Large intestine (tissue), 3 donors: Measurements from ENCODE around the gene MRPL49. TPM values are rescaled to one million over a fixed set of nuclear protein-coding genes. Genes with fewer than 3 reads are reported as not detected.

Experiments used
- DNase-seq, 2 donors: peaks; one replicate each; pipeline versions ENCODE4 v3.0.0 to v3.0.0-alpha.2; 2013
- H3K27ac ChIP-seq: one replicate; pipeline ENCODE4 v1.5.1; 2013; ENCODE audit warnings: low read length
- H3K27me3 ChIP-seq: 2 replicates; pipeline ENCODE4 v1.6.1; 2013; ENCODE audit warnings: low read length; ENCODE audit not compliant: control insufficient read depth, insufficient read depth
- H3K36me3 ChIP-seq: 2 replicates; pipeline ENCODE4 v1.6.1; 2013; ENCODE audit warnings: low read length; ENCODE audit not compliant: control insufficient read depth, insufficient read depth
- H3K4me1 ChIP-seq: one replicate; pipeline ENCODE4 v1.6.1; 2013; ENCODE audit warnings: low read length; ENCODE audit not compliant: control insufficient read depth, insufficient read depth
- H3K4me3 ChIP-seq: one replicate; pipeline ENCODE4 v1.5.1; 2013; ENCODE audit warnings: low read length
- H3K9me3 ChIP-seq: one replicate; pipeline ENCODE4 v1.6.1; 2013; ENCODE audit warnings: mild to moderate bottlenecking, low read depth, low read length, moderate library complexity; ENCODE audit not compliant: control insufficient read depth
- WGBS: methylation state at CpG from one replicate; pipeline ENCODE4 v1.1.5; 2013; ENCODE audit warnings: low lambda C conversion rate; ENCODE audit not compliant: insufficient coverage; 5-methylcytosine and 5-hydroxymethylcytosine counted together
- polyA plus RNA-seq: library from polyadenylated mRNA; unstranded; fragments of 120-200 nt; gene quantifications from one replicate; pipeline ENCODE4 v1.2.1, GENCODE V29; 2013

The MRPL49 gene
- polyA plus RNA-seq, 1 donor, result 35.1 TPM

DNA sequence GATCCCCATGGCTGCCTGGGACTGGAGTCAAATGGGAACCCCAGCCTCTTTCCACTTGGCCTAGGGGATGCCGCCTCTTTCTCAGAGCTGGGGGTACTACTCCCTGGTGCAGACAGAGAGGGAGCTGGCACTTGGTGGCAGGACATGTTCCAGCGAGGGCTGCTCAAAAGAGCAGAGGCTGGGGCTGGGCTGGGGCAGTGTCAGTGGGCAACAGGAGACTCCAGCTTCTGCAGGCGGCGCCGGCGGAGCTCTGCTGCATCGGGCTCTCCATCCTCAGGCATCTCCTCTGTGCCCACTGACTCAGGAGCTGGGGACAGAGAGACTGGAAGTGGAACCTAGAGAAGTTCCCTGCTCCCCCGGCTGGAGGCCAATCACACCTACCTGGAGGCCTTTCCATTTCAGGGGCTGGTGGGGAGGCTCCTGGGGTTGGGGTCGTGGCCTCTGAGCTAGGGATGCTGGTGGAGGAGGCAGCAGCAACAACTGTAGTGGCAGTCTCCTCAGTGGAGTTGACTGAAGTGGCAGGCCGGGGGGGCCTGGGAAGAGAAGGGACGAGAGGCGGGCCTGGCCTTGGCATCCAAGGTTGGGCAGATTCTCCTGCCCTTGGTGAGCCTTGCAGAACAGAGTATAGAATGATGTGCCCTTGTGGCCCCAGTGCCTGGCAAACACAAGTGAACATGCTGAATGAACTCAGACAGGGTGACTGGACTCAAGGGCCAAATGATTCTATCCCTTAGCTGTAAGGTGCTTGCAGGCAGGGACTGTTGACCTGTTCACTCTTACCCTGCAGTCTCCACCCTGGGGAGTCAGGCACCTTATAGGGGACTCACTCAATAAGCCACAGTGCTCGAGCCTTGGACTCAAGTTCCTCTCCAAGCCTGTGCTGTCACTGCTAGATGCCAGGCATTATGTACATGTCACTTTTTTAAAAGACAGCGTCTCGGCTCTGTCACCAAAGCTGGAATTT is 6.3 kb downstream of the MRPL49 start:
- Histone ChIP-seq H3K27me3 (no peaks in the 10 kb centered on the region), H3K4me3 (no peak overlapping the region), H3K9me3 (no peaks in the 10 kb centered on the region), H3K36me3 (peaks cover 88% of the 10 kb centered on the region), H3K4me1 (peaks cover 14% of the 10 kb centered on the region), H3K27ac (no peak overlapping the region)
- no peak for DNase-seq
- WGBS, result no CpG with 5 or more reads among the region's 15 CpGs

GRCh38 chr11:65129649-65130441 is 7.7 kb downstream of the MRPL49 start:
- DNase-seq, result no peak
- Histone ChIP-seq H3K36me3 (peaks cover 81% of the 10 kb centered on the region), H3K27ac (no peak overlapping the region), H3K4me3 (no peak overlapping the region), H3K27me3 (no peaks in the 10 kb centered on the region), H3K4me1 (peaks cover 14% of the 10 kb centered on the region), H3K9me3 (no peaks in the 10 kb centered on the region)
- no CpG with 5 or more reads among the region's 13 CpGs for WGBS

DNA sequence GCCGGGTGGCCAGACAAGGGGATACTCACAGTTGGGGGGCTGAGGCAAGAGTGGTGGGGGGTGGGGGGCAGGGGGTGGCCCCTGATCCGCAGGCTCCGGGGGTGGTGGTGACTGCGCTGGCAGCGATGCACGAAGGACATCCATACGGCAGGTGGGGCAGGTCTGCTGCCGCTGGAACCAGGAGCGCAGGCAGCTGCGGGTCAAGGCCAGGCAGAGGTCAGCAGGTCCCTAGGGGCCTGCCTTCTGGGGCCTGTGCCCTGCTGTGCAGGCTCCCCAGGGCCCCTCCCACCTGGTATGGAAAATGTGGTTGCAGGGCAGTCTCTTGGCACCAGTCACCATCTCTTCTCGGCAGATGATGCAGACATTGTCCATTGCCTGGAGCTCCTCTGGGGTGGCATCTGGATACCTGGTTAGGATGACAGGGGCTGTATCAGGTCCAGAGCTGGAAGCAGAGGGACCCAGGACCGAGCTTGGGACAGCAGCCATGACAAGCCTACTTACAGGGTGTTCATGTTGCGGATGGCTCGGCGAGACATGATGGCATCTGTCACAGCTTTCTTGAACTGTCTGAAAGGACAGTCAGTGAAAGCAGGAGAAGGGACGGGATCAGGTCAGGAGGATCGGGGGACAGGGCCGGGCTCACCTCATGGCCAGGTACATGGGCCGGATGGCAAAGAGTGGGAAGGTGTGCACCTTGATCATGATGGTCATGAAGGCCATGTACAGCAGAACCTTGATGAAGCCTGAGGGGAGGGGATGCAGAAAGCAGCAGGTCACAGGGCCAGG is 8.7 kb downstream of the MRPL49 start:
- peaks cover 71% of the 10 kb centered on the region for H3K36me3 ChIP-seq
- peaks cover 17% of the 10 kb centered on the region for H3K4me1 ChIP-seq
- no peak for DNase-seq
- no peaks in the 10 kb centered on the region for H3K27me3 ChIP-seq
- no peaks in the 10 kb centered on the region for H3K9me3 ChIP-seq
- H3K27ac ChIP-seq, result no peak overlapping the region
- H3K4me3 ChIP-seq, result no peak overlapping the region
- WGBS, result no CpG with 5 or more reads among the region's 19 CpGs

DNA sequence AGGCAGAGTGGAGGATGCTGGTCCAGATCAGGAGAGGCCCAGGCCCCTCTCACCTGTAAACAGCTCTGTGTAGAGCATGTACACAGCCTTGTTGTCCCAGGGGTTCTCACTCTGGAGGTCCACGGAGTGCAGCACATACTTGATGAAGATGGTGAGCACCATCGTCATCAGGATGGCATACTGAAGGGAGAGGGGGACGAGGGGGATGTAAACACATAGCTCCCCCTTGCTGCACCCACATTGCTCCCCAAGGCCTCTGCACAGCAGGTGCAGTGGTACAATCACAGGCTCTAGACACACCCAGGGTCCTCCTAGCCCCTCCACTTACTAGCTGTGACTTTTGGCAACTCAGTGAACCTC is 9.3 kb downstream of the MRPL49 start:
- H3K4me1 ChIP-seq, result peaks cover 22% of the 10 kb centered on the region
- peaks cover 66% of the 10 kb centered on the region for H3K36me3 ChIP-seq
- H3K27ac ChIP-seq, result no peak overlapping the region
- no peaks in the 10 kb centered on the region for H3K9me3 ChIP-seq
- H3K4me3 ChIP-seq, result no peak overlapping the region
- no peaks in the 10 kb centered on the region for H3K27me3 ChIP-seq
- DNase-seq, result no peak
- no CpG with 5 or more reads among the region's 3 CpGs for WGBS

GRCh38 chr11:65131895-65132237 is 9.7 kb downstream of the MRPL49 start:
- H3K36me3 ChIP-seq, result peaks cover 61% of the 10 kb centered on the region
- no CpG with 5 or more reads among the region's 6 CpGs for WGBS
- H3K9me3 ChIP-seq, result no peaks in the 10 kb centered on the region
- H3K27me3 ChIP-seq, result no peaks in the 10 kb centered on the region
- no peak for DNase-seq
- peaks cover 22% of the 10 kb centered on the region for H3K4me1 ChIP-seq
- H3K4me3 ChIP-seq, result no peak overlapping the region
- H3K27ac ChIP-seq, result no peak overlapping the region

DNA sequence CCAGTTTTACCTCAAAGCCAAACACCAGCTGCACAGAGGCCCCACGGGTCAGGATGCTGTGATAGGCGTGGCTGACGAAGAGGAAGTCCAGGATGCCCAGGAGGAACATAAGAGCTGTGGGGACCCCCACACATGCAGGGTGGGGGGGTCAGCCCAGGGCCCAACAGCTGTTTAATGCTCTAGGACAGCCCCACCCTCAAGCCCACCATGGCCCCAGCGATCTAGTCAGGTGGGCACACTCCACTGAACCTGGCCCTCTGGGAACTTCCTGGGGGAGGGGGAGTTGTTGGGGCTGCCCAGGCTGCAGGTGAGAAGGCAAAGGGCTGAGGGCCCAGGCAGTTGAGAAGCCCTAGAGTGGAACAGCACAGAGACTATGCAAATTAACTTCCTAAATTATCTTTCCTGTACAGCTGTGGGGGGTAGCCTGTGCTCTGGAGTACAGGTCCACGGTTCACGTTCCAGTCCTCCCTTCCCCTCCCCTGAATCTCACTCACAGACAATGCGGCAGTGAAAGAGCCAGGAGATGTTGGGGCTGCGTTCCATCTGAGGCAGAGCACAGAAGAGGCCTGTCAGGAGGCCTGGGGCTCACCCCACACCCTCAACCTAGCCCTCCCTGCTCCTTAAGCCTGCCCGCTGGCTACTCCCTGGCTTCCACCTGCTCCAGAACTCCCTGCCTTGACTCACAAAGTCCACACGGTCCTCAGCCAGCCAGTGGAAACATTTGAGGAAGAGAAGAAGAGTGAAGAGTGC is 10.3 kb downstream of the MRPL49 start:
- no peaks in the 10 kb centered on the region for H3K27me3 ChIP-seq
- no CpG with 5 or more reads among the region's 10 CpGs for WGBS
- no peak overlapping the region for H3K27ac ChIP-seq
- no peak overlapping the region for H3K4me3 ChIP-seq
- H3K9me3 ChIP-seq, result no peaks in the 10 kb centered on the region
- DNase-seq, result no peak
- H3K4me1 ChIP-seq, result peaks cover 22% of the 10 kb centered on the region
- H3K36me3 ChIP-seq, result peaks cover 55% of the 10 kb centered on the region

DNA sequence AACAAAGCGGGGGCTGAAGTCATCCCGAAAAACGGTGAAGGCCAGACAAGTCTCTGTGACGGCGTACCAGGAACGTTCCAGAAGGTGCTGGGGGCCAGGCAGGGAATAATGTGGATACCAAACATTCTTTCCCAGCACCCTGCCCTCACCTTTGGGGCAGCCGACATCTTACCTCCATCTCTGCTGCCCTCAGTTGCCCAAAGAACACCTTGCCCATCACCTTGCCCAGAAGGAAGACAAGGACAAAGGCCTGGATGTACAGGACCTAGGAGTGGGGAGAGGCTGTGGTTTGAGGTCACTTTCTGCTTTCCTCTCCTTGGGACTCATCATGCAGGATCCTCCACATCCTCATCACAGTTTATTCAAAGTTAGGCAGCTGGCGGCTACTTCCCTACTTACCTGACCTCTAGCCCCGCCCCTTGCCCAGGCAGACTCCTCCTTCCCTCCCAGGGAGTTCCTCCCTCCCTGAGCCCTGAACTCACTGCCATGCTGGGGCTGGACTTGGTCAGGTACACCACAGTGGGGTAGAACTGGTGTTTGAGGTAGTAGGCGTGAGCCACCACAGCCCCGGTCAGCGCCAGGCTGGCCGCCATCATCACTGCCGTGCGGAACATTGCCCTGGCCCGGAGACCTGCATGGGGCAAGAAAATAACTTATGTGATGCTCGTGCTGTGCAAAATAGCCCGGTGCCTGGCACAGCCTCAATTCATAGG is 11.0 kb downstream of the MRPL49 start:
- Histone ChIP-seq H3K27ac (peak overlapping the region; percentile 96), H3K4me1 (peaks cover 22% of the 10 kb centered on the region), H3K36me3 (peaks cover 48% of the 10 kb centered on the region), H3K4me3 (peak overlapping the region; percentile 99), H3K27me3 (no peaks in the 10 kb centered on the region), H3K9me3 (no peaks in the 10 kb centered on the region)
- peak; percentile 54 to 76 for DNase-seq
- 94% methylated on average over 3 of the region's 18 CpGs for WGBS

DNA sequence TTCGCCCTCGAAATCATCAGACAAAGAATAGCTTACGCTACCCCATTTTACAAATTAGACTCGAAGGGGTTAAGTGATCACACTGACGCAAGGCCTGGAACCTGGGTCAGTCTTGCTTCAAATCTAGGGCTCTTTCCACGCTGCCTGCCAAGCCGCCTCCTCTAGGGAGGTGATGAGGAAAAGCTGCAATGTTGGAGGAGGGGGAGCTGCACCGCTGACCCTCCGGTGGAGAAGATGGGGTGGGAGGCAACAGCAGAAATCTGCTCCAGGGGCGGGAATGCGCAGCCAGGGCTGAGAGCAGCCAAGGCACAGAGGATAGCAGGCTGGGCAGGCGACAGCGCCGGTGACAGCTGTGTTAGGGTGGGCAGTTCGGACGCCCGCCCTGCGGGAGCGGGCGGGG is 11.6 kb downstream of the MRPL49 start:
- no CpG with 5 or more reads among the region's 20 CpGs for whole genome bisulfite sequencing
- Histone ChIP-seq H3K27ac (peak overlapping the region; percentile 96), H3K4me3 (peak overlapping the region; percentile 99), H3K36me3 (peaks cover 43% of the 10 kb centered on the region), H3K27me3 (no peaks in the 10 kb centered on the region), H3K4me1 (peaks cover 22% of the 10 kb centered on the region), H3K9me3 (no peaks in the 10 kb centered on the region)
- no peak for DNase-seq

DNA sequence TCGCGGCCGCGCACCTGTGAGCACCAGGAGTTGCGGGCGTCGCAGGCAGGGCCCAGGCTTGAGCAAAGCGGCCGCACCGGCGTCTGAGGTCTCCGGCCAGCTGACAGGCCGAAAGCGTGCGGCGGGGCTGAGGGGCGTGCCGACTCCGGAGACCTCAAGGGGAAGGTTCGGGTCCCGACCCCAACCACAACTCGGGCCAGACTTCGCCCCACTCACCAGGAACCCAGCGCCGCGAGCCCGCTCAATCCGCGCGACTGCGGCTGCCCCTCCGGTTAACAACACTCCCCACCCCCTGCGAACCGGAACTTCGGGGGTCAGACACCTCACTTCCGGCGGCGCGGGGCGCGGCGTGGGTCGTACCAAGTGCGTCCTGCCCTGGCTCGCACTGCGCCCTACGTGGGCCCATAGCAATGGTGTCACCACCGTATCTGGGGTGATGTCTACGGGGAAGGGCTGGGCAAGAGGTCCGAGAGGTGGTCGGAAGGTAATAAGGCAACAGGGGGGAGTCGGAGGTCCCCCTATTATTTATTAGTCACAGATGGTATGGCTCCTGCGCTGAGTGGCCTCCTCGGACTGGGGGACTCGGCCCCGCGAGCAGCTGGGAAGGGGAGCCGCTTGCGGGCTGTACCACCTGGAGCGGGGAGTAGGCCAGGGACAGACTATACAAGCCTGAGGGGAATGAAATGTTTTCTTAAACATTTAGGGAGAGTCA is 12.3 kb downstream of the MRPL49 start, which contains the start of gene SYVN1:
Gene SYVN1 (minus strand): TSS at position 280 of the 712 bp plus-strand sequence. CDS start 918 bp downstream, outside the sequence.
- Histone ChIP-seq H3K4me3 (peak within 1 kb of the TSS; percentile 99), H3K36me3 (peaks cover 36% of the 10 kb centered on the region), H3K4me1 (peaks cover 22% of the 10 kb centered on the region), H3K9me3 (no peaks in the 10 kb centered on the region), H3K27me3 (no peaks in the 10 kb centered on the region), H3K27ac (peak within 1 kb of the TSS; percentile 96)
- WGBS, result no CpG with 5 or more reads among the region's 60 CpGs
- DNase-seq, result peak; percentile 88 to 98
